HEK293 (cell line): Measurements from ENCODE around the gene SLC25A11.

Experiments used
- AEBP2 ChIP-seq: fragments of 450-650 bp; formaldehyde crosslinking; IDR thresholded peaks from 2 replicates; pipeline ENCODE4 v1.5.1; 2016; ENCODE audit warnings: missing biosample characterization, missing genetic modification characterization, borderline replicate concordance
- FEZF1 ChIP-seq: fragments of 450-650 bp; formaldehyde crosslinking; IDR thresholded peaks from 2 replicates; pipeline ENCODE4 v1.5.1; 2016; ENCODE audit warnings: missing biosample characterization, missing genetic modification characterization
- HOXA7 ChIP-seq: sonication (generic); formaldehyde crosslinking; IDR thresholded peaks from 2 replicates; pipeline ENCODE4 v1.8.1; 2022; ENCODE audit warnings: missing genetic modification reagents, borderline replicate concordance
- HOXC10 ChIP-seq: sonication (generic); formaldehyde crosslinking; IDR thresholded peaks from 2 replicates; pipeline ENCODE4 v1.8.1; 2023; ENCODE audit warnings: mild to moderate bottlenecking, missing genetic modification reagents
- KLF9 ChIP-seq: fragments of 450-650 bp; formaldehyde crosslinking; IDR thresholded peaks from 2 replicates; pipeline ENCODE4 v1.5.1; 2016; ENCODE audit warnings: missing biosample characterization, missing genetic modification characterization, low read depth
- MYNN ChIP-seq: fragments of 450-650 bp; formaldehyde crosslinking; IDR thresholded peaks from 2 replicates; pipeline ENCODE4 v1.5.1; 2016; ENCODE audit warnings: missing biosample characterization, missing genetic modification characterization, borderline replicate concordance
- MZF1 ChIP-seq: fragments of 450-650 bp; formaldehyde crosslinking; IDR thresholded peaks from 2 replicates; pipeline ENCODE4 v1.5.1; 2017; ENCODE audit warnings: missing biosample characterization, missing genetic modification characterization, borderline replicate concordance
- PBX3 ChIP-seq: sonication (generic); formaldehyde crosslinking; IDR thresholded peaks from 2 replicates; pipeline ENCODE4 v1.8.1; 2022; ENCODE audit warnings: mild to moderate bottlenecking, moderate library complexity, missing genetic modification reagents
- ZBTB10 ChIP-seq: fragments of 450-650 bp; formaldehyde crosslinking; IDR thresholded peaks from 2 replicates; pipeline ENCODE4 v1.5.1; 2016; ENCODE audit warnings: missing biosample characterization, missing genetic modification characterization
- ZFP69B ChIP-seq: fragments of 450-650 bp; formaldehyde crosslinking; IDR thresholded peaks from 2 replicates; pipeline ENCODE4 v1.5.1; 2016; ENCODE audit warnings: missing biosample characterization, missing genetic modification characterization
- ZNF10 ChIP-seq: fragments of 450-650 bp; formaldehyde crosslinking; IDR thresholded peaks from 2 replicates; pipeline ENCODE4 v1.5.1; 2017; ENCODE audit warnings: missing biosample characterization, missing genetic modification characterization
- ZNF146 ChIP-seq: fragments of 450-650 bp; formaldehyde crosslinking; IDR thresholded peaks from 2 replicates; pipeline ENCODE4 v1.5.1; 2016; ENCODE audit warnings: missing biosample characterization, missing genetic modification characterization
- ZNF223 ChIP-seq: fragments of 450-650 bp; formaldehyde crosslinking; IDR thresholded peaks from 2 replicates; pipeline ENCODE4 v1.5.1; 2016; ENCODE audit warnings: missing biosample characterization, missing genetic modification characterization
- ZNF416 ChIP-seq: fragments of 450-650 bp; formaldehyde crosslinking; IDR thresholded peaks from 2 replicates; pipeline ENCODE4 v1.5.1; 2016; ENCODE audit warnings: missing biosample characterization, missing genetic modification characterization
- ZNF514 ChIP-seq: fragments of 450-650 bp; formaldehyde crosslinking; IDR thresholded peaks from 2 replicates; pipeline ENCODE4 v1.5.1; 2016; ENCODE audit warnings: missing biosample characterization, missing genetic modification characterization
- ZNF571 ChIP-seq: fragments of 450-650 bp; formaldehyde crosslinking; IDR thresholded peaks from 2 replicates; pipeline ENCODE4 v1.5.0; 2017; ENCODE audit warnings: missing biosample characterization, missing genetic modification characterization
- ZNF610 ChIP-seq: fragments of 450-650 bp; formaldehyde crosslinking; IDR thresholded peaks from 2 replicates; pipeline ENCODE4 v1.5.1; 2016; ENCODE audit warnings: missing biosample characterization, missing genetic modification characterization, borderline replicate concordance
- ZNF791 ChIP-seq: fragments of 450-650 bp; formaldehyde crosslinking; IDR thresholded peaks from 2 replicates; pipeline ENCODE4 v1.5.1; 2016; ENCODE audit warnings: missing biosample characterization, missing genetic modification characterization
- ZNF830 ChIP-seq: fragments of 450-650 bp; IDR thresholded peaks from 2 replicates; pipeline ENCODE4 v1.5.0; 2018; ENCODE audit warnings: missing biosample characterization, missing genetic modification characterization, low read depth, mild to moderate bottlenecking, moderate library complexity
- ZNF837 ChIP-seq: fragments of 450-650 bp; formaldehyde crosslinking; IDR thresholded peaks from 2 replicates; pipeline ENCODE4 v1.5.1; 2016; ENCODE audit warnings: missing biosample characterization, missing genetic modification characterization
- TF ChIP-seq, protein P1 (sequence below): fragments of 450-650 bp; formaldehyde crosslinking; IDR thresholded peaks from 2 replicates; pipeline ENCODE4 v1.5.1; 2016; ENCODE audit warnings: missing biosample characterization, missing genetic modification characterization
- TF ChIP-seq, protein P2 (sequence below): fragments of 450-650 bp; formaldehyde crosslinking; IDR thresholded peaks from 2 replicates; pipeline ENCODE4 v1.5.1; 2017; ENCODE audit warnings: missing biosample characterization, missing genetic modification characterization
- TF ChIP-seq, protein P3 (sequence below): fragments of 450-650 bp; formaldehyde crosslinking; IDR thresholded peaks from 2 replicates; pipeline ENCODE4 v1.5.1; 2016; ENCODE audit warnings: missing biosample characterization, missing genetic modification characterization, borderline replicate concordance
- TF ChIP-seq, protein P4 (sequence below): fragments of 450-650 bp; formaldehyde crosslinking; IDR thresholded peaks from 2 replicates; pipeline ENCODE4 v1.5.1; 2016; ENCODE audit warnings: missing biosample characterization, missing genetic modification characterization

Gene SLC25A11

DNA sequence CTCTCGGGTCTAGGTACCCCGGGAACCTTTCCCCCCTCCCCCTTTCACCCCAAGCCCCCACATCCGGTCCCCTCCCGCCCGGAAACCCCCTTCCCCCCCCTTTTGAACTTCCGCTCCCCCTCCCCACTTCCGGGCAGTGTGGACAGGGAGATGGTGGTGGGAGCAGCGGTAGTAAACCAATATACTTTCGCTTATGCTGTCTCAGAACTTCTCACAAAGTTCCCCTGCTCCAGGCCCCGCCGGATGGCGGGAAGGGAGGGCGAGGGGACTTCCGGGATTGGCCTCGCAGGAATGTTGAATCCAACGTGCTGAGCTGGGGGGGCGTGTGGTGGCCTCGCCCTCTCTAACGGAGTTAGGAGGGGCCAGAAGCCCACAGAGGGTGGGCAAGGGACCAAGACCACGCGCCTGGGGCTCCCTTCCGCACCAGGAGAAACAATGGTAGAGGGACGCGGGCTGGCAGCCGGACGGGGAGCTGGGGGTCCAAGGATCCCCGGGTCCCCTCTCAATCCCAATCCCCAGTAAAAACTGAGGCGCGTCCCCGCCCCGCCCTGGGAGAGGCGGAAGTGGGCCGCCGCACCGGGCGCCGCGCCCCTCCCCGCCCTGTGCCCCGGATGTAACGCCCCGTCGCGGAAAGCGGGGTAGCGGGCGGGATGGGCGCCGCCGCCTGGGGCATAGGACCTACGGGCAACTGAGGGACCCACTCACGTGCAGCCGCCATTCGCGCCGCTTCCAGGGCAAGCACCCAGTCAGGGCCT, 7.7 kb upstream of the SLC25A11 start (continued):
- TF ChIP-seq ZBTB10 (tag by site-specific recombination) (peak; percentile 68; the same call in 1 of the 2 replicates), MZF1 (tag by site-specific recombination) (peak; percentile 57), ZNF223 (tag by site-specific recombination) (no peak), ZNF571 (tag by site-specific recombination) (no peak), ZNF830 (tag by site-specific recombination) (no peak), HOXC10 (no peak), ZNF791 (no peak), ZNF514 (tag by site-specific recombination) (no peak), ZFP69B (tag by site-specific recombination) (peak; percentile 19; the same call in 1 of the 2 replicates), ZNF416 (tag by site-specific recombination) (no peak), PBX3 (CRISPR knock-in tag) (no peak), ZNF10 (no peak), ZNF146 (tag by site-specific recombination) (no peak), HOXA7 (no peak), AEBP2 (no peak), ZNF837 (tag by site-specific recombination) (no peak), ZNF610 (tag by site-specific recombination) (no peak), FEZF1 (tag by site-specific recombination) (no peak), MYNN (tag by site-specific recombination) (no peak), KLF9 (tag by site-specific recombination) (peak; percentile 92)
- TF ChIP-seq, protein P1, sequence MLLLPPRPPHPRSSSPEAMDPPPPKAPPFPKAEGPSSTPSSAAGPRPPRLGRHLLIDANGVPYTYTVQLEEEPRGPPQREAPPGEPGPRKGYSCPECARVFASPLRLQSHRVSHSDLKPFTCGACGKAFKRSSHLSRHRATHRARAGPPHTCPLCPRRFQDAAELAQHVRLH (tag by site-specific recombination): no peak
- TF ChIP-seq, protein P2, sequence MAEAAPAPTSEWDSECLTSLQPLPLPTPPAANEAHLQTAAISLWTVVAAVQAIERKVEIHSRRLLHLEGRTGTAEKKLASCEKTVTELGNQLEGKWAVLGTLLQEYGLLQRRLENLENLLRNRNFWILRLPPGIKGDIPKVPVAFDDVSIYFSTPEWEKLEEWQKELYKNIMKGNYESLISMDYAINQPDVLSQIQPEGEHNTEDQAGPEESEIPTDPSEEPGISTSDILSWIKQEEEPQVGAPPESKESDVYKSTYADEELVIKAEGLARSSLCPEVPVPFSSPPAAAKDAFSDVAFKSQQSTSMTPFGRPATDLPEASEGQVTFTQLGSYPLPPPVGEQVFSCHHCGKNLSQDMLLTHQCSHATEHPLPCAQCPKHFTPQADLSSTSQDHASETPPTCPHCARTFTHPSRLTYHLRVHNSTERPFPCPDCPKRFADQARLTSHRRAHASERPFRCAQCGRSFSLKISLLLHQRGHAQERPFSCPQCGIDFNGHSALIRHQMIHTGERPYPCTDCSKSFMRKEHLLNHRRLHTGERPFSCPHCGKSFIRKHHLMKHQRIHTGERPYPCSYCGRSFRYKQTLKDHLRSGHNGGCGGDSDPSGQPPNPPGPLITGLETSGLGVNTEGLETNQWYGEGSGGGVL (tag by site-specific recombination): peak; percentile 71
- TF ChIP-seq, protein P3, sequence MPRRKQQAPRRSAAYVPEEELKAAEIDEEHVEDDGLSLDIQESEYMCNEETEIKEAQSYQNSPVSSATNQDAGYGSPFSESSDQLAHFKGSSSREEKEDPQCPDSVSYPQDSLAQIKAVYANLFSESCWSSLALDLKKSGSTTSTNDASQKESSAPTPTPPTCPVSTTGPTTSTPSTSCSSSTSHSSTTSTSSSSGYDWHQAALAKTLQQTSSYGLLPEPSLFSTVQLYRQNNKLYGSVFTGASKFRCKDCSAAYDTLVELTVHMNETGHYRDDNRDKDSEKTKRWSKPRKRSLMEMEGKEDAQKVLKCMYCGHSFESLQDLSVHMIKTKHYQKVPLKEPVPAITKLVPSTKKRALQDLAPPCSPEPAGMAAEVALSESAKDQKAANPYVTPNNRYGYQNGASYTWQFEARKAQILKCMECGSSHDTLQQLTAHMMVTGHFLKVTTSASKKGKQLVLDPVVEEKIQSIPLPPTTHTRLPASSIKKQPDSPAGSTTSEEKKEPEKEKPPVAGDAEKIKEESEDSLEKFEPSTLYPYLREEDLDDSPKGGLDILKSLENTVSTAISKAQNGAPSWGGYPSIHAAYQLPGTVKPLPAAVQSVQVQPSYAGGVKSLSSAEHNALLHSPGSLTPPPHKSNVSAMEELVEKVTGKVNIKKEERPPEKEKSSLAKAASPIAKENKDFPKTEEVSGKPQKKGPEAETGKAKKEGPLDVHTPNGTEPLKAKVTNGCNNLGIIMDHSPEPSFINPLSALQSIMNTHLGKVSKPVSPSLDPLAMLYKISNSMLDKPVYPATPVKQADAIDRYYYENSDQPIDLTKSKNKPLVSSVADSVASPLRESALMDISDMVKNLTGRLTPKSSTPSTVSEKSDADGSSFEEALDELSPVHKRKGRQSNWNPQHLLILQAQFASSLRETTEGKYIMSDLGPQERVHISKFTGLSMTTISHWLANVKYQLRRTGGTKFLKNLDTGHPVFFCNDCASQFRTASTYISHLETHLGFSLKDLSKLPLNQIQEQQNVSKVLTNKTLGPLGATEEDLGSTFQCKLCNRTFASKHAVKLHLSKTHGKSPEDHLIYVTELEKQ (tag by site-specific recombination): no peak
- TF ChIP-seq, protein P4, sequence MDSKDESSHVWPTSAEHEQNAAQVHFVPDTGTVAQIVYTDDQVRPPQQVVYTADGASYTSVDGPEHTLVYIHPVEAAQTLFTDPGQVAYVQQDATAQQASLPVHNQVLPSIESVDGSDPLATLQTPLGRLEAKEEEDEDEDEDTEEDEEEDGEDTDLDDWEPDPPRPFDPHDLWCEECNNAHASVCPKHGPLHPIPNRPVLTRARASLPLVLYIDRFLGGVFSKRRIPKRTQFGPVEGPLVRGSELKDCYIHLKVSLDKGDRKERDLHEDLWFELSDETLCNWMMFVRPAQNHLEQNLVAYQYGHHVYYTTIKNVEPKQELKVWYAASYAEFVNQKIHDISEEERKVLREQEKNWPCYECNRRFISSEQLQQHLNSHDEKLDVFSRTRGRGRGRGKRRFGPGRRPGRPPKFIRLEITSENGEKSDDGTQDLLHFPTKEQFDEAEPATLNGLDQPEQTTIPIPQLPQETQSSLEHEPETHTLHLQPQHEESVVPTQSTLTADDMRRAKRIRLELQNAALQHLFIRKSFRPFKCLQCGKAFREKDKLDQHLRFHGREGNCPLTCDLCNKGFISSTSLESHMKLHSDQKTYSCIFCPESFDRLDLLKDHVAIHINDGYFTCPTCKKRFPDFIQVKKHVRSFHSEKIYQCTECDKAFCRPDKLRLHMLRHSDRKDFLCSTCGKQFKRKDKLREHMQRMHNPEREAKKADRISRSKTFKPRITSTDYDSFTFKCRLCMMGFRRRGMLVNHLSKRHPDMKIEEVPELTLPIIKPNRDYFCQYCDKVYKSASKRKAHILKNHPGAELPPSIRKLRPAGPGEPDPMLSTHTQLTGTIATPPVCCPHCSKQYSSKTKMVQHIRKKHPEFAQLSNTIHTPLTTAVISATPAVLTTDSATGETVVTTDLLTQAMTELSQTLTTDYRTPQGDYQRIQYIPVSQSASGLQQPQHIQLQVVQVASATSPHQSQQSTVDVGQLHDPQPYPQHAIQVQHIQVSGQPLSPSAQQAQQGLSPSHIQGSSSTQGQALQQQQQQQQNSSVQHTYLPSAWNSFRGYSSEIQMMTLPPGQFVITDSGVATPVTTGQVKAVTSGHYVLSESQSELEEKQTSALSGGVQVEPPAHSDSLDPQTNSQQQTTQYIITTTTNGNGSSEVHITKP (tag by site-specific recombination): peak; percentile 96
